Measurements from ENCODE around the gene ENTPD8.

Gene ENTPD8

DNA sequence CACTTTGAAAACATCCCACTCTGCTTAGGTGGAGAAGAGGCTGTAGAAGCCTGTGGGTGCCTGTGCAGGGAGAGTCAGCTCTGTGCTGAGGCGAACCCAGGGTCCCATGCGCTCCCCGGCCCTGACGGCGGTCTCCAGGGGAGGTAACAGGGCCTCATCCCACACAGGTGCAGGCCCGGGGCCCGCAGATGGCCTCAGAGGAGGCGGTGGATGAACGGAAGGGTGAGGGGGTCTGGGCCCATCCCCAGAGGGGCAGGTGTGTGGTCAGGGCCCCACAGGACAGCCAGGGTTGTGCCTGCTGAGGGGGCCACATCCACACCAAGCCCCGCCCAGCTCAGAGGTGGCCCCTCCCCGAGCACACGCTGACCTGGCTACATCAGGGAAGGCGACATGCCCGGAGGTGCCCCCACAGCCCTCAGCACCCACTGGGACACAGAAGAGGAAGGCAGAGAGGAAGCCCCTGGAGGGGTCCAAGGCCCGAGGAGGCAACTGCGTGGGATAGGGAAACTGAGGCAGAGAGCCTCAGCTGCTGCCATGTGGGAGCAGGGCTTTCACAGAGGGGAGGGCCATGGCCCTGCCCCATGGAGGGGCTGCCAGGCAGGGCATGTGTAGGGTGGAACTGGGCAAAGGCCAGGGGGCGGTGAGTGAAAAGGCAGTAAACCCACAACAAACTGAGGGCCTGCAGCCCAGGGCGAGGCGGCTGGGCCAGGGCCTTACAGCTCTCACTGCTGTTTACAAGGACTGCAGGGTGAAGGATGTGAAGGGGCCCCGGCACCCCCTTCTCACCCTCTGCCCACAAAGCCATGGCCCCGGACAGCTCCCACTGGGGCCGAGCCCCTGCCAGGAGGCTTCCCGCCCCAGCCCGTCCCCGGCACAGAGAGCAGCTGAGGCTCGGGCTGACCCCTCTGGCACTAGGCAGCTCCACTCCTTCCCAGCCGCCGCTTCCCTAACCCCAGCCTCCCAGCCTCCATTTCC, 47.7 kb downstream of the ENTPD8 start:
- H3K9me3 ChIP-seq (ENCODE audit: control insufficient read depth, low read length), result peaks cover 2% of the 10 kb centered on the region
- H2AFZ ChIP-seq (ENCODE audit: low read depth, low read length), result no peak overlapping the region
- H4K91ac ChIP-seq (ENCODE audit: low read length), result no peak overlapping the region
- peaks cover 0 to 47% of the 10 kb centered on the region in 2 experiments for H3K36me3 ChIP-seq (ENCODE audit: control insufficient read depth in 1 of 2, insufficient read depth in 2 of 2, low read depth in 1 of 2, low read length in 2 of 2)
- peaks cover 6% of the 10 kb centered on the region for H3K79me1 ChIP-seq (replicated peaks; ENCODE audit: low read length, poor library complexity, severe bottlenecking)
- no peak overlapping the region for H3K23ac ChIP-seq (ENCODE audit: low read length in 2 of 2)
- no peak overlapping the region for H3K14ac ChIP-seq (ENCODE audit: low read length in 2 of 2)
- no peaks in the 10 kb centered on the region for H3K27me3 ChIP-seq (ENCODE audit: control insufficient read depth in 1 of 2, insufficient read depth in 1 of 2, low read length in 2 of 2)
- H4K8ac ChIP-seq (ENCODE audit: low read length), result no peak overlapping the region
- no peak overlapping the region for H2BK12ac ChIP-seq (ENCODE audit: low read length in 2 of 2)
- no peak overlapping the region for H2AK5ac ChIP-seq (ENCODE audit: low read length, severe bottlenecking)
- H3K27ac ChIP-seq (ENCODE audit: low read length, poor library complexity, severe bottlenecking), result no peak overlapping the region
- no peak overlapping the region for H3K18ac ChIP-seq (ENCODE audit: low read depth in 1 of 2, low read length in 2 of 2)
- no peak overlapping the region for H2BK120ac ChIP-seq (ENCODE audit: low read depth, low read length)
- no peak overlapping the region for H2BK15ac ChIP-seq (ENCODE audit: low read depth, poor library complexity, severe bottlenecking)
- H2BK5ac ChIP-seq (ENCODE audit: low read depth, low read length, poor library complexity, severe bottlenecking), result no peak overlapping the region
- H3K4me2 ChIP-seq (ENCODE audit: low read length, poor library complexity, severe bottlenecking), result no peak overlapping the region
- DNase-seq, result no peak
- H3K4me3 ChIP-seq (ENCODE audit: insufficient read depth in 1 of 2, low read depth in 1 of 2, low read length in 2 of 2), result no peak overlapping the region
- no peak overlapping the region for H3K9ac ChIP-seq (ENCODE audit: low read length)
- H3K4me1 ChIP-seq (ENCODE audit: control insufficient read depth, insufficient read depth, low read depth, low read length), result peaks cover 14% of the 10 kb centered on the region
- no peak overlapping the region for H3K4ac ChIP-seq (ENCODE audit: low read depth in 1 of 2, low read length in 2 of 2)
- WGBS, result 96% methylated on average over 28 of the region's 28 CpGs

DNA sequence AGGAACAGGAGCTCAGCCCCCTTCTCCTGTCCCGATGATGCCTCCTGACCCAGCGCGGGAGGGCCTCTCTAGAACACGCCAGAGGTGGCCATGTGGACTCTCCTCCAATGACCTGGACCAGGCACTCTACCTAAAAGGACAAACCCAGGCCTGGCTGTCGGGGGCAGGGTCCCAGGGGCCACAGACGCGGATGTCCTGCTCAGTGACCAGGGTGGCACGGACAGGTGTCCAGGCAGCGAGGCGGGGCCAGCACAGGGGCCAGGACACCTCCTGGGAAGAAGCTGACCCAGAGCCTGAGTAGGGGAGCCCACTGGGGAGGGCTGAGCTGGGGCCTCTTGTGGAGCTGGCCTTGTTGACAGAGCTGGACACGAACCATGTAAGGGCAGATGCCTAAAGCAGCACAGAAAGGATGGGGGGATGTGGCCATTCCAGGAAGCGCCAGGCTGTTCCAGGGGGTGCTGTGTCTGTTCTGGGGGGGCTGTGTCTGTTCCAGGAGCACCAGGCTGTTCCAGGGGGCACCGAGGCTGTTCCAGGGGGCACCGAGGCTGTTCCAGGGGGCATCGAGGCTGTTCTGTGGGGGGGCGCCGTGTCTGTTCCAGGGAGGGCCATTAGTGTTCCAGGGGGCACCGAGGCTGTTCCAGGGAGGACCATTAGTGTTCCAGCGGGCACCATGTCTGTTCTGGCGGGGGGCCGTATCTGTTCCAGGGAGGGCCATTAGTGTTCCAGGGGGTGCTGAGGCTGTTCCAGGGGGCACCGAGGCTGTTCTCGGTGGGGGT, 48.7 kb downstream of the ENTPD8 start:
- H3K18ac ChIP-seq (ENCODE audit: low read depth in 1 of 2, low read length in 2 of 2), result no peak overlapping the region
- no peak overlapping the region for H2BK5ac ChIP-seq (ENCODE audit: low read depth, low read length, poor library complexity, severe bottlenecking)
- peaks cover 2% of the 10 kb centered on the region for H3K9me3 ChIP-seq (ENCODE audit: control insufficient read depth, low read length)
- H3K23ac ChIP-seq (ENCODE audit: low read length in 2 of 2), result no peak overlapping the region
- H3K27ac ChIP-seq (ENCODE audit: low read length, poor library complexity, severe bottlenecking), result no peak overlapping the region
- H3K4ac ChIP-seq (ENCODE audit: low read depth in 1 of 2, low read length in 2 of 2), result no peak overlapping the region
- H3K4me2 ChIP-seq (ENCODE audit: low read length, poor library complexity, severe bottlenecking), result no peak overlapping the region
- no peaks in the 10 kb centered on the region for H3K27me3 ChIP-seq (ENCODE audit: control insufficient read depth in 1 of 2, insufficient read depth in 1 of 2, low read length in 2 of 2)
- no peak overlapping the region for H2AFZ ChIP-seq (ENCODE audit: low read depth, low read length)
- H2AK5ac ChIP-seq (ENCODE audit: low read length, severe bottlenecking), result no peak overlapping the region
- no peak overlapping the region for H3K9ac ChIP-seq (ENCODE audit: low read length)
- H2BK12ac ChIP-seq (ENCODE audit: low read length in 2 of 2), result no peak overlapping the region
- no peak overlapping the region for H2BK120ac ChIP-seq (ENCODE audit: low read depth, low read length)
- peaks cover 3% of the 10 kb centered on the region for H3K79me1 ChIP-seq (replicated peaks; ENCODE audit: low read length, poor library complexity, severe bottlenecking)
- no peak overlapping the region for H3K14ac ChIP-seq (ENCODE audit: low read length in 2 of 2)
- peaks cover 11% of the 10 kb centered on the region for H3K4me1 ChIP-seq (ENCODE audit: control insufficient read depth, insufficient read depth, low read depth, low read length)
- no peak overlapping the region for H3K4me3 ChIP-seq (ENCODE audit: insufficient read depth in 1 of 2, low read depth in 1 of 2, low read length in 2 of 2)
- peaks cover 0 to 54% of the 10 kb centered on the region in 2 experiments for H3K36me3 ChIP-seq (ENCODE audit: control insufficient read depth in 1 of 2, insufficient read depth in 2 of 2, low read depth in 1 of 2, low read length in 2 of 2)
- DNase-seq, result no peak
- no peak overlapping the region for H4K91ac ChIP-seq (ENCODE audit: low read length)
- no peak overlapping the region for H4K8ac ChIP-seq (ENCODE audit: low read length)
- H2BK15ac ChIP-seq (ENCODE audit: low read depth, poor library complexity, severe bottlenecking), result no peak overlapping the region
- WGBS, result 95% methylated on average over 23 of the region's 23 CpGs

GRCh38 chr9:137391411-137391754, 49.8 kb downstream of the ENTPD8 start:
- H3K4me2 ChIP-seq (ENCODE audit: low read length, poor library complexity, severe bottlenecking), result no peak overlapping the region
- H3K36me3 ChIP-seq (ENCODE audit: control insufficient read depth in 1 of 2, insufficient read depth in 2 of 2, low read depth in 1 of 2, low read length in 2 of 2), result peaks cover 0 to 54% of the 10 kb centered on the region in 2 experiments
- no peak overlapping the region for H3K4me3 ChIP-seq (ENCODE audit: insufficient read depth in 1 of 2, low read depth in 1 of 2, low read length in 2 of 2)
- H2AFZ ChIP-seq (ENCODE audit: low read depth, low read length), result no peak overlapping the region
- H2BK5ac ChIP-seq (ENCODE audit: low read depth, low read length, poor library complexity, severe bottlenecking), result no peak overlapping the region
- H2BK12ac ChIP-seq (ENCODE audit: low read length in 2 of 2), result no peak overlapping the region
- H3K4ac ChIP-seq (ENCODE audit: low read depth in 1 of 2, low read length in 2 of 2), result no peak overlapping the region
- H2AK5ac ChIP-seq (ENCODE audit: low read length, severe bottlenecking), result no peak overlapping the region
- no peak overlapping the region for H3K27ac ChIP-seq (ENCODE audit: low read length, poor library complexity, severe bottlenecking)
- H3K9me3 ChIP-seq (ENCODE audit: control insufficient read depth, low read length), result no peaks in the 10 kb centered on the region
- no peak overlapping the region for H2BK15ac ChIP-seq (ENCODE audit: low read depth, poor library complexity, severe bottlenecking)
- peaks cover 6% of the 10 kb centered on the region for H3K4me1 ChIP-seq (ENCODE audit: control insufficient read depth, insufficient read depth, low read depth, low read length)
- H3K27me3 ChIP-seq (ENCODE audit: control insufficient read depth in 1 of 2, insufficient read depth in 1 of 2, low read length in 2 of 2), result no peaks in the 10 kb centered on the region
- 85% methylated on average over 22 of the region's 22 CpGs for WGBS
- no peak overlapping the region for H2BK120ac ChIP-seq (ENCODE audit: low read depth, low read length)
- no peak overlapping the region for H3K9ac ChIP-seq (ENCODE audit: low read length)
- peak overlapping the region; percentile 29 for H4K91ac ChIP-seq (ENCODE audit: low read length)
- H4K8ac ChIP-seq (ENCODE audit: low read length), result no peak overlapping the region
- no peak overlapping the region for H3K14ac ChIP-seq (ENCODE audit: low read length in 2 of 2)
- H3K79me1 ChIP-seq (replicated peaks; ENCODE audit: low read length, poor library complexity, severe bottlenecking), result no peaks in the 10 kb centered on the region
- H3K23ac ChIP-seq (ENCODE audit: low read length in 2 of 2), result no peak overlapping the region
- no peak overlapping the region for H3K18ac ChIP-seq (ENCODE audit: low read depth in 1 of 2, low read length in 2 of 2)
- no peak for DNase-seq

Measured in mesenchymal stem cell (in vitro differentiated cells and primary cell).